ENCODE data around the gene TMEM74B. TPM values are rescaled to one million over a fixed set of nuclear protein-coding genes. Genes with fewer than 3 reads are reported as not detected.

TMEM74B gene
- total and polyA plus RNA-seq, 9 of the 15 experiments (the other 6 are each of a cell fraction or from before 2014, with no cell fraction given) = 0.24 to 19.0 (median 7.5) TPM

DNA sequence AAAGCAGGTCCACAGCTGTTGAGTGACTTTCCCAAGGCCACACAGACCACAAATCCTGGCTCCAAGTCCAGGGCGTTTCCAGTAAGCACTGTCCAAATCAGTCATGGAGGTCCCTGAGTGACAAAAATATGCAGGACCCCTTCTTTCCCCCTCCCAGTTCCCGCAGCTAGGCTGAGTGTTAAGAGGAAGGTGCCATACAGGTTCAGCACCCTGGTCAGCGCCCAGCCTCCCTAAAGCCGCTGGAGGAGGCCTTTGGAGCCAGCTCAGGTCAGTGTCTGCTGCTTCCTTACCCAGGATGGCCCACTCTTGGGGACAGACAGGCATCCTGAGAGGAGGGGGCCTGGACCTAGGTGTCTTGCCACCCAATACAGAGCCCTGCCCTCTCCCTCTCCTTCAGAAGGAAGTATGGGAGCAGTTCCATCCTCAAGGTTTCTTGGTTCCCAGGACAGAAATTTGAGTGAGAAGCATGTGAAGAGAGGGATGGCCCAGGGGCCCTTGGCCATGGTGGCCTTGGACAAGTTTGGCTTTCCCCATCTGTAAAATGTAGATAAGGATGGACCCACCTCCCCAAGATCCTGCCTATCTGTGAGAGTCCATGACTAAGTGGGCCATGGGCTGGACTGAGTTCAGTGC is 13.2 kb downstream of the TMEM74B start (continued):
- TF ChIP-seq EP400 (IDR thresholded peaks at IDR 0.05) (no peak), AFF4 (CRISPR knock-in tag; IDR thresholded peaks at IDR 0.05) (no peak), HDAC2 (IDR thresholded peaks at IDR 0.05) (0 out of 2 replicates have a peak, but pooled peaks have one; percentile 27), CCAR2 (IDR thresholded peaks at IDR 0.05; ENCODE audit: low read depth, low read length) (no peak), E2F1 (CRISPR knock-in tag; IDR thresholded peaks at IDR 0.05) (no peak), ZBTB9 (CRISPR knock-in tag; IDR thresholded peaks at IDR 0.05) (no peak), POLR2H (tag; IDR thresholded peaks at IDR 0.05; ENCODE audit: low read depth) (no peak), SP2 (IDR thresholded peaks at IDR 0.05; ENCODE audit: extremely low read depth, low read depth, low read length, poor library complexity, severe bottlenecking) (no peak), CAMTA2 (CRISPR knock-in tag; conservative IDR thresholded peaks at IDR 0.05) (no peak), NONO (IDR thresholded peaks at IDR 0.05; ENCODE audit: low read depth in 2 of 2, low read length in 1 of 2) (no peak), BHLHE40 (IDR thresholded peaks at IDR 0.05; ENCODE audit: low read length) (no peak), KDM1A (IDR thresholded peaks at IDR 0.05) (no peak), MCM2 (IDR thresholded peaks at IDR 0.05; ENCODE audit: low read depth) (no peak), TGIF2 (CRISPR knock-in tag; IDR thresholded peaks at IDR 0.05) (peak; percentile 78; the same call in 1 of the 2 replicates), ID3 (CRISPR knock-in tag; IDR thresholded peaks at IDR 0.05) (no peak), ID3 (tag; IDR thresholded peaks at IDR 0.05) (no peak), MTA2 (IDR thresholded peaks at IDR 0.05; ENCODE audit: low read depth) (no peak), ZNF140 (CRISPR knock-in tag; IDR thresholded peaks at IDR 0.05) (no peak), BRD4 (IDR thresholded peaks at IDR 0.05) (no peak), ZNF197 (CRISPR knock-in tag; IDR thresholded peaks at IDR 0.05; ENCODE audit: low read depth) (0 out of 2 replicates have a peak, but pooled peaks have one; percentile 45)
- TF ChIP-seq, protein P1, sequence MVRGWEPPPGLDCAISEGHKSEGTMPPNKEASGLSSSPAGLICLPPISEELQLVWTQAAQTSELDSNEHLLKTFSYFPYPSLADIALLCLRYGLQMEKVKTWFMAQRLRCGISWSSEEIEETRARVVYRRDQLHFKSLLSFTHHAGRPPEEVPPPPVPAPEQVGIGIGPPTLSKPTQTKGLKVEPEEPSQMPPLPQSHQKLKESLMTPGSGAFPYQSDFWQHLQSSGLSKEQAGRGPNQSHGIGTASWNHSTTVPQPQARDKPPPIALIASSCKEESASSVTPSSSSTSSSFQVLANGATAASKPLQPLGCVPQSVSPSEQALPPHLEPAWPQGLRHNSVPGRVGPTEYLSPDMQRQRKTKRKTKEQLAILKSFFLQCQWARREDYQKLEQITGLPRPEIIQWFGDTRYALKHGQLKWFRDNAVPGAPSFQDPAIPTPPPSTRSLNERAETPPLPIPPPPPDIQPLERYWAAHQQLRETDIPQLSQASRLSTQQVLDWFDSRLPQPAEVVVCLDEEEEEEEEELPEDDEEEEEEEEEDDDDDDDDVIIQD (CRISPR knock-in tag; IDR thresholded peaks at IDR 0.05) = no peak

Measured in K562 (cell line).